ENCODE data around the gene EPHB2.

Gene EPHB2

DNA sequence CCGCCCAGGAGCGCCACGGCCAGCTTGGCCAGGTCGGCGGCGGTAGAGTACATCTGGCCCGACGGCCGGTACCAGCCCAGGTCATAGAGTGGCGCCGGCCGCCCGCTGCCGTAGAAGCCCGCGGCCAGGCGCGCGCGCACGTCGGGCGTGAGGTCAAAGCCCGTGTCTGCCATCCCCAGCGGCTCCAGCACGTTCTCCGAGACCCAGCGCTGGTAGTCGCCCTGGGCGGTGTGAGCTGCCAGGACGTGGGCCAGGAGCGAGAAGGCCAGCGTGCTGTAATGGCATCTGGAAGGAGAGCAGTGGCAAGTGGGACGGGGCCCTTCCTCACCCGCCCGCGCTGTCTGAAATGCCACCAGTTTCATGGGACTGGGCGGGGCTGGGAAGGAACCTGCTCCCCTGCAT is 243.1 kb downstream of the EPHB2 start:
- no peak for DNase-seq (ENCODE audit: low spot score)

DNA sequence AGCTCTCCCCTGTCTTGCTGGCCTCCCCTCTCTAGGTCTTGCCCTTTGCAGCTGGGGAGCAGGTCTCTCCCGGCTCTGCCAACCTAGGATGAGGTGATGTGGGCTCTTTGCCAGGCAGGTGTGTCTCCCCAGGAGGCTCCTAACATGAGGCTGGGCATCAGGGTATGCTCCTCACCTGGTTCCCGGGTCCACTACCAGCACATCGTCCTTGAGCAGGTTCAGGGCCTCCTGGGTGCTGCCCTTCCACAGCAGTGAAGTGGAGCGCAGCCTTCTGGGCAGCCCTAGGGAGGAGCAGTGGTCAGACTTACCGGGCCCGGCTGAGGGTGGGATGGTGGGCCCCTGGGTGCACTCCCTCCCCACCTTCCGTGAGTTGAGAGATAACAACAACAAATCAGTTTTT is 244.5 kb downstream of the EPHB2 start:
- DNase-seq (ENCODE audit: low spot score), result no peak

DNA sequence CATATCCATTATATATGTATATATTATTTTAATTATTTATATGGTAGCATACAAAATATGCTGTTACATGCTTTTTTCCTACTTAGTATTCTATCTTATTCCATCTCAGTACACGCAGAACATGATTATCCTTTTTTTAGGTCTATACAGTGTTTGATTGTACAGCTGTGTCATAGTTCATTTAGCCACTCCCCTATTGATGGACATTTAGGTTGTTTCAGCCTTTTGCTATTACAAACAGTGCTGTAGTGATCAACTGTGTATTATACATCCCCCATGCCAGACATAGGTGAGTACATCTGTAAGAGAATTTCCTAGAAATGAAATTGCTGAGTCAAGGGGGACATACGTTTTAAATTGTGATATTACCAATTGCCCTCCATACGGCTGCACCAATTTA is 246.4 kb downstream of the EPHB2 start:
- DNase-seq (ENCODE audit: low spot score), result no peak

DNA sequence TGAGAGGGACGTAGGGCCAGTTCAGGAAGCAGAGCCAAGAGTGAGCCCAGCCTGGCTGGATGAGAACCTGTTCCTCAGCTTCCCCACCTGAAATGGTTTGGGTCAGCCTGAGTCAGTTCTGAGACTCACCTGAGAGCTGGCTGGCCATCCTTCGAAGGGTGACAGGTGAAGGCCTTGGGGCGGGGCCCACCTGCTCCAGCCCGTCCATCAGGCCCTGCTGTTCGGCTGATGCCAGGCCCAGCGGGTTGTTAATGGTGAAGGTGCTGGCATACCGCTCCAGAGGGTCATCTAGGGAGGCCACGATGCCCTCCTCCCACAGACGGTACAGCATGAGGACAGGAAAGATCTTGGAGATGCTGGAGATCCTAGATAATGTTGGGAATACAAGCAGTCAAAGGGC is 247.9 kb downstream of the EPHB2 start:
- no peak for DNase-seq (ENCODE audit: low spot score)

DNA sequence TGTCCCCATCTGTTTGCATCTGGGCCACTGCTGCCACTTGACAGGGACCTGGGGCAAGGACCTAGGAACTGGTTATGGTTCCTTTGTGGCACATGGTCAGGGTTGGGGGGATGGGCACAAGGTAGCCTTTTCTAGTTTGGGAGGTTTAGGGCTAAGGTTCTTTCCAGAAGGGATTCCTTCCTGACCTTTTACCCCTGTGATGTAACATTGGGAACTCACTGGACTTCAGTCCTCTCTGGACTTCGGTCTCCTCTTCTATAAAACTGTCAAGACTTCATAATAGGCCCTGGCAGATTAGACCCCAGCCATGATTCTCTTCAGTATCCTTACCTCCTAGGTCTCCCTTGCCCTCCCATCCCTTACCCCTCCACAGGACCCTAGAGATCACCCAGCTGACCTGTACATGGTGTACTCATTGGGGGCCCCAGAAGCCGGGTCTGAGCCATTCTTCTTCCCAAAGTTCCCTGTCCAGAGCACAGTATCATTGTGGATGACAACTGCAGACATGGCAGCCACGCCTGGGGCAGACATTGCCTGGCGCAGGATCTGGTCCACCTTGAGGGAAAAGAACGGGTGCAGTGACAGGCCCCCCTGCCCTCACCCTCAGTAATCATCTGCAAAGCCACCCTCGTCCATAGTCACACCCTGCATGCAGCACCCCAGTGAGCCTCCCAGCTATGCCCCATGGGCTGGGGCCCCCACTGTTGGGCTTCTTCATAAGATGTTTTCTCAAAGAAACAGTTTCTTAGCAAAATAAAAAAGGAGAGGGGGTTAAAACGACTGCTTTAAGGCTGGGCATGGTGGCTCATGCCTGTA is 249.1 kb downstream of the EPHB2 start:
- no peak for DNase-seq (ENCODE audit: low spot score)

DNA sequence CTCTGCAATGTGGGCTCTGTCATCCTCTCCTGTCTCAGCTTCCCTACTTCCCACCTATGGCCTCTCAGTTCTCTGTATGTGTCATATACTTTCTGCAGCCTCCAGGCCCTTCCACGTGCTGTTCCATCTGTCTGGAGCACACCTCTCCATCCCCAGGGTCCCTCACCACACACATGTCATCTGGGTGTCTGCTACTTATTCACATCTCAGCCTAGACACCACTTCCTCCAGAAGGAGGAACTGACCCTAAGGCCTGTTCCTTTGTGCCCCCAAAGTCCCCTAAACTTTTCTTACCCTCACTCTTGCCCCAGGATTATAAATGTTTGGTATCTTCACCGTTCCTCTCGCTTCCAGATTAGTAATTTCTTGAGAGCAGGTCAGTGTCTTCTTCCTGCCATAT is 251.9 kb downstream of the EPHB2 start:
- DNase-seq (ENCODE audit: low spot score), result no peak

DNA sequence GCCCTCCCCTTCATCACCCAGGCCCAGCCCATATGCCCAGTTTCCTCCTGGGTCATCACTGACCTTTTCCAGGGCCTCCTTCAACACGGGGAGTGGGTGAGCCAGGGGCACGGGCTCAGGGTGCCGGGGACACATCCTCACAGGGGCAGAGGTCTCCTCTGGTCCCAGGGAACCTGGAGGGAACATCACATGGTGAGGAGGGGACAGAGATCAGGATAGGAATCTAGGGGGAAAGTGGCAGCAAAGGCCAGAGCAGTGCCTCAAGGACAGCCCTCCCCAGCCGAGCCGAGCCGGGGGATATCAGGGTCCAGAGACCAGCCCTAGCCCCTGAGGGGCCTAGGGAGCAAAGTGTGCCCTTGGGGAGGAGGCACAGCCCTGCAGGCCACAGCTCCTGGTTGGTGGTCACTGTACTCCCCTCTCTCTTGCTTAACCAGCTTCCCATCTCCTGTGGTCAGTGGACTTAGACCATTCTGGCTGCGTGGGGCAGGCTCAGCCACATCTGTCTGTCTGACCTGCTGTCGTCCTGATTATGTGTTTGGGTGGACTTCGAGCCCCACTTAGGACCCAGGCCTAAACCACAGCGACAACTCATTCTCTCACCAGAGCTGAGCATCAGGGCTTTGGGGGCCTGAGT is 252.5 kb downstream of the EPHB2 start:
- no peak for DNase-seq (ENCODE audit: low spot score)

DNA sequence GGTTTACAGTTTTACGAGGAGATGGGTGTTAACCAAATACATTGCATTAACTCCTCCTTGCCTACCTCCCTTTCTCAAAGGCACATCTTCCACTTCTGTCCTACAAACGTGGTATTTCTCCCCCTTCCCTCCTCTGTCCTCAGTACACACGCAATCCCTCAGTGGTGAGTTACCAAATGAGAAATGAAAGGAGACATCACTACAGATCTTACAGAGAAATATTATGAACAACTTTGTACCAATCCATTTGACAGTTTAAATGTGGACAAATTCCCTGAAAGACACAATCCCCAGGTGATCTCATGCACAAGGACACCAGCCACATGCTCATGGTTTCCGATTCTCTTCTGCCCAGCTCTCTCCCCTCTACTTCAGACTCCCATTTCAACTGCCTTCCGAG is 255.7 kb downstream of the EPHB2 start:
- DNase-seq (ENCODE audit: low spot score), result no peak

DNA sequence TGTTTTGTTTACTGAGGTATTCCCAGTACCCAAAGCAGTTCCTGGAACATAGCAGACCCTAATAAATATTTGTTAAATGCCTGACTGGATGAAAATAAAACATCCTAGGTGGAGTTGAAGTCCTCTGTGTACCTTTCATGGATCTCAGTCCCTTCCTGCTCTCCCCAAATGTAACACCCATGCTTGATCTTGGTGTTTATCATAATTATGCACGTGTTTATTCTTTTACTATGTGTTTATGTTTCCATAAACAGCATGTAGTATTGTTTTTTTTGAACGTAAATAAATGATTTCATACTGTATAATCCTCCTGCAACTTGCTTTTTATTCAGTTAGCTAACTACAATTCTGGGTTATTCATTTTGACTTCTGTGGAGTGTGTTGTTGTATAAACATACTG is 257.2 kb downstream of the EPHB2 start:
- DNase-seq (ENCODE audit: low spot score), result no peak

DNA sequence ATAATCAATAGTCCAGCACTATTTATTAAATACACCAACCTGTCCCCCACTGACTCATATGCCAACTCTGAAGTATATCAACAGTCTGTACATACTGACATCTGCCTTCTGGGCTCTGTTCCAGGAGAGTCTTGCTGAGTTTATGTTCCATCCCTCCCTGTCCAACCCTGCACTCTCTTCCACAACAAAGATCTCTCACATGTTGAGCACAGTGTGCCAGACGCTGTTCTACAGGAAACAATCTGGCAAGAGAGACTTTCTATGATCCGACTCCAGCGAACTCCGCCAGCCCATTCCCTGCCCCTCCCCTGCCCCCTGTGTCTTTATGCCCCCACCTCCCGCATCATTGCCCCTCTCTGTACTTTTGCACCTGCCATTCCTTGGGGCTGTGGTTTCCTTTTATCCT is 258.7 kb downstream of the EPHB2 start:
- no peak for DNase-seq (ENCODE audit: low spot score)

DNA sequence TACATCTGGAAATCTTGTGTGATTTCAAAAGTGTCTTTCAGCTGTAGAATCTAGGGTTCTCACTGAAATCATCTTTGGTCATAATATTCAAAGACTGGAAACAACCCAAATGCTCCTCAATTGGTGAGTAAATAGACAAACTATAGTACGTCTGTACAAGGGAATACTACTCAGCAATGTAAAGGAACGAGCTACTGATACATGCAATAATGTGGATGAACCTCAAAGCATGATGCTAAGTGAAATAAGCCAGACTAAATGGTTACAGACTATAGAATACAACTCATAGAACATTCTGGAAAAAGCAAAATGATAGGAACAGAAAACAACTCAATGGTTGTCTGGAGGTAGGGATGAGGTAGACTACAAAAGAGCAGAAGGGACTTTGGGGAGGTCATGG is 259.5 kb downstream of the EPHB2 start:
- DNase-seq (ENCODE audit: low spot score), result no peak

Measured in CD4-positive, alpha-beta T cell treated with Interleukin-6 at 100 ng/mL for 8 hours (primary cell).